WTC11 (cell line): ENCODE results near the gene GPRC5C. TPM values are rescaled to one million over a fixed set of nuclear protein-coding genes. Genes with fewer than 3 reads are reported as not detected.

ENCODE experiments used
- ATAC-seq: fragments of 200-7000 bp; cut with Tn5 transposase; 2 replicates; pipeline ENCODE4 v1.10.0; 2021; ENCODE audit warnings: mild to moderate bottlenecking, moderate library complexity
- CTCF ChIA-PET: fragments of 300-600 bp; sonication (Branson Sonifier 250); formaldehyde crosslinking; loops from one replicate; lab custom pipeline; 2021; ENCODE audit warnings: antibody characterized with exemption; lab: Charles Lee
- POLR2A ChIA-PET: fragments of 350-600 bp; sonication (Branson Sonifier 250); formaldehyde crosslinking; loops from one replicate; lab custom pipeline; 2021; ENCODE audit warnings: antibody characterized with exemption; lab: Charles Lee
- DNase-seq: peaks from one replicate; pipeline ENCODE4 v3.0.0; 2021; ENCODE audit warnings: low spot score
- H3K27ac Mint-ChIP-seq: 2 replicates; pipeline ENCODE4 v1.8.0; 2021; ENCODE audit warnings: mixed read lengths
- H3K27me3 Mint-ChIP-seq: 2 replicates; pipeline ENCODE4 v1.8.0; 2021; ENCODE audit warnings: low read depth, mild to moderate bottlenecking, moderate library complexity, mixed read lengths
- H3K36me3 Mint-ChIP-seq: 2 replicates; pipeline ENCODE4 v1.8.0; 2021; ENCODE audit warnings: mixed read lengths
- H3K4me1 Mint-ChIP-seq: 2 replicates; pipeline ENCODE4 v1.8.0; 2022; ENCODE audit warnings: mixed read lengths
- H3K4me3 Mint-ChIP-seq: 2 replicates; pipeline ENCODE4 v1.8.0; 2021; ENCODE audit warnings: mild to moderate bottlenecking, moderate library complexity, mixed read lengths
- H3K9me3 Mint-ChIP-seq: 2 replicates; pipeline ENCODE4 v1.8.0; 2021; ENCODE audit warnings: mixed read lengths
- ATF2 ChIP-seq: sonication (generic); formaldehyde crosslinking; IDR thresholded peaks from 2 replicates; pipeline ENCODE4 v1.8.1; 2022; ENCODE audit warnings: low read depth, missing genetic modification reagents, borderline replicate concordance
- CBFB ChIP-seq: sonication (generic); formaldehyde crosslinking; IDR thresholded peaks from 2 replicates; pipeline ENCODE4 v1.8.1; 2022; ENCODE audit warnings: mild to moderate bottlenecking, low read depth, missing genetic modification reagents
- CDX4 ChIP-seq: fragments of 250-450 bp; sonication (Bioruptor Pico); IDR thresholded peaks from 2 replicates; pipeline ENCODE4 v1.9.0; 2021; ENCODE audit warnings: moderate library complexity, mild to moderate bottlenecking, inconsistent platforms, borderline replicate concordance
- ESRRA ChIP-seq: sonication (generic); formaldehyde crosslinking; IDR thresholded peaks from 2 replicates; pipeline ENCODE4 v1.8.1; 2022; ENCODE audit warnings: mild to moderate bottlenecking, missing genetic modification reagents, borderline replicate concordance
- GTF2I ChIP-seq: fragments of 250-450 bp; sonication (Bioruptor Pico); conservative IDR thresholded peaks from 2 replicates; pipeline ENCODE4 v1.4.0; 2021; ENCODE audit warnings: mild to moderate bottlenecking
- MAX ChIP-seq: sonication (generic); formaldehyde crosslinking; IDR thresholded peaks from 2 replicates; pipeline ENCODE4 v1.8.0; 2022; ENCODE audit warnings: mild to moderate bottlenecking, missing genetic modification reagents
- MYBL2 ChIP-seq: sonication (generic); formaldehyde crosslinking; IDR thresholded peaks from 2 replicates; pipeline ENCODE4 v1.8.1; 2023; ENCODE audit warnings: mild to moderate bottlenecking, moderate library complexity, missing genetic modification reagents
- NR1H2 ChIP-seq: sonication (generic); formaldehyde crosslinking; IDR thresholded peaks from 2 replicates; pipeline ENCODE4 v1.9.0; 2021; ENCODE audit warnings: mild to moderate bottlenecking, moderate library complexity, missing genetic modification reagents
- OVOL2 ChIP-seq: fragments of 250-450 bp; sonication (Bioruptor Pico); IDR thresholded peaks from 2 replicates; pipeline ENCODE4 v1.9.0; 2021; ENCODE audit warnings: mild to moderate bottlenecking, borderline replicate concordance
- PRDM15 ChIP-seq: sonication (generic); formaldehyde crosslinking; IDR thresholded peaks from 2 replicates; pipeline ENCODE4 v1.8.0; 2022; ENCODE audit warnings: missing genetic modification reagents
- SMAD4 ChIP-seq: sonication (generic); formaldehyde crosslinking; IDR thresholded peaks from 2 replicates; pipeline ENCODE4 v1.8.0; 2022; ENCODE audit warnings: mild to moderate bottlenecking, missing genetic modification reagents
- ZBTB21 ChIP-seq: sonication (generic); formaldehyde crosslinking; IDR thresholded peaks from 2 replicates; pipeline ENCODE4 v1.8.1; 2023; ENCODE audit warnings: mild to moderate bottlenecking, missing genetic modification reagents, borderline replicate concordance
- ZBTB43 ChIP-seq: sonication (generic); formaldehyde crosslinking; IDR thresholded peaks from 2 replicates; pipeline ENCODE4 v1.8.1; 2023; ENCODE audit warnings: mild to moderate bottlenecking, missing genetic modification reagents
- ZMAT4 ChIP-seq: fragments of 250-450 bp; sonication (Bioruptor Pico); IDR thresholded peaks from 2 replicates; pipeline ENCODE4 v1.9.0; 2021; ENCODE audit warnings: mild to moderate bottlenecking
- ZNF232 ChIP-seq: sonication (generic); formaldehyde crosslinking; IDR thresholded peaks from 2 replicates; pipeline ENCODE4 v1.8.0; 2022; ENCODE audit warnings: mild to moderate bottlenecking, missing genetic modification reagents
- ZNF423 ChIP-seq: fragments of 250-450 bp; sonication (Bioruptor Pico); IDR thresholded peaks from 2 replicates; pipeline ENCODE4 v2.1.2; 2022; ENCODE audit warnings: mild to moderate bottlenecking, moderate library complexity
- ZNF425 ChIP-seq: fragments of 250-450 bp; sonication (Bioruptor Pico); conservative IDR thresholded peaks from 2 replicates; pipeline ENCODE4 v1.9.0; 2021; ENCODE audit warnings: mild to moderate bottlenecking
- total RNA-seq: library from RNA; stranded (reverse); gene quantifications from 3 replicates; pipeline ENCODE4 v1.2.3, GENCODE V29; 2021
- TF ChIP-seq, protein P1 (sequence below): sonication (generic); formaldehyde crosslinking; IDR thresholded peaks from 2 replicates; pipeline ENCODE4 v1.8.0; 2022; ENCODE audit warnings: mild to moderate bottlenecking, missing genetic modification reagents
- TF ChIP-seq, protein P2 (sequence below): sonication (generic); formaldehyde crosslinking; IDR thresholded peaks from 2 replicates; pipeline ENCODE4 v1.8.1; 2023; ENCODE audit warnings: mild to moderate bottlenecking, missing genetic modification reagents, moderate library complexity
- TF ChIP-seq, protein P3 (sequence below): sonication (generic); formaldehyde crosslinking; IDR thresholded peaks from 2 replicates; pipeline ENCODE4 v1.8.0; 2023; ENCODE audit warnings: missing genetic modification reagents

GPRC5C gene
- total RNA-seq, 1 experiment from 2014 or later, result 19.6 TPM

DNA sequence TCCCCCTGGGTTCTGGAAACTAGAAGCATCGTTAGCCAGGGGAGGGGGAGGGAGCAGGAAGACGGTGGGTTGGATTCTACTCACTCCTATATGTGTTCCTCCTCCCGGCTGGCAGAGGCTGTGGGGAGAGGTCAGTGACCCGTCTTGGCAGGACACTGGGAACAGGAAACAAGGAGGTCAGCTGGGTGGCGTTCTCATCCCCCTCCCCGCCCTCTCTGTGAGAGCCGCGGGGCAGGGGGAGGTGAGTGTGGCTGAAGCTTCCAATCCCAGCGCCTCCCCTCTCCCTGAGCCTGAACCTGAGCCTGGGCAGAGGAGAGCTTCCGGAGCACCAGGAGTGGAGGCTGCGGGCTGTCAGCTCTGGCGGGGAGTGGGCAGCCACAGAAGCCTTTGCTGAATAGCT, 12.5 kb downstream of the GPRC5C start:
- ChIA-PET POLR2A (interaction anchor here (1.0 to 2.4 kb wide), 2 partner anchors 9 to 12 kb away, joined by 3 to 11 read pairs; no protein-coding TSS in a partner anchor), CTCF (interaction anchor here (1.0 to 5.8 kb wide), 8 partner anchors 10 to 143 kb away, joined by 3 to 36 read pairs (median 4); partner anchors contain the start of gene GPR142)
- Mint-ChIP-seq H3K4me1 (peaks cover 25% of the 10 kb centered on the region), H3K9me3 (no peaks in the 10 kb centered on the region), H3K27ac (no peak overlapping the region), H3K4me3 (no peak overlapping the region), H3K27me3 (no peaks in the 10 kb centered on the region), H3K36me3 (peaks cover 7% of the 10 kb centered on the region; the same call in 1 of the 2 replicates)
- no peak for DNase-seq
- TF ChIP-seq CDX4 (no peak), ESRRA (CRISPR knock-in tag) (no peak), SMAD4 (CRISPR knock-in tag) (no peak), ZBTB43 (CRISPR knock-in tag) (no peak), CBFB (no peak), OVOL2 (CRISPR knock-in tag) (no peak), ZBTB21 (CRISPR knock-in tag) (no peak), ZNF425 (CRISPR knock-in tag) (no peak), MYBL2 (CRISPR knock-in tag) (no peak), ZMAT4 (no peak), PRDM15 (no peak), GTF2I (no peak), ZNF232 (CRISPR knock-in tag) (no peak), ATF2 (CRISPR knock-in tag) (no peak), MAX (CRISPR knock-in tag) (no peak), ZNF423 (CRISPR knock-in tag) (no peak), NR1H2 (CRISPR knock-in tag) (no peak)
- TF ChIP-seq, protein P1, sequence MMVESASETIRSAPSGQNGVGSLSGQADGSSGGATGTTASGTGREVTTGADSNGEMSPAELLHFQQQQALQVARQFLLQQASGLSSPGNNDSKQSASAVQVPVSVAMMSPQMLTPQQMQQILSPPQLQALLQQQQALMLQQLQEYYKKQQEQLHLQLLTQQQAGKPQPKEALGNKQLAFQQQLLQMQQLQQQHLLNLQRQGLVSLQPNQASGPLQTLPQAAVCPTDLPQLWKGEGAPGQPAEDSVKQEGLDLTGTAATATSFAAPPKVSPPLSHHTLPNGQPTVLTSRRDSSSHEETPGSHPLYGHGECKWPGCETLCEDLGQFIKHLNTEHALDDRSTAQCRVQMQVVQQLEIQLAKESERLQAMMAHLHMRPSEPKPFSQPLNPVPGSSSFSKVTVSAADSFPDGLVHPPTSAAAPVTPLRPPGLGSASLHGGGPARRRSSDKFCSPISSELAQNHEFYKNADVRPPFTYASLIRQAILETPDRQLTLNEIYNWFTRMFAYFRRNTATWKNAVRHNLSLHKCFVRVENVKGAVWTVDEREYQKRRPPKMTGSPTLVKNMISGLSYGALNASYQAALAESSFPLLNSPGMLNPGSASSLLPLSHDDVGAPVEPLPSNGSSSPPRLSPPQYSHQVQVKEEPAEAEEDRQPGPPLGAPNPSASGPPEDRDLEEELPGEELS, result no peak
- TF ChIP-seq, protein P2, sequence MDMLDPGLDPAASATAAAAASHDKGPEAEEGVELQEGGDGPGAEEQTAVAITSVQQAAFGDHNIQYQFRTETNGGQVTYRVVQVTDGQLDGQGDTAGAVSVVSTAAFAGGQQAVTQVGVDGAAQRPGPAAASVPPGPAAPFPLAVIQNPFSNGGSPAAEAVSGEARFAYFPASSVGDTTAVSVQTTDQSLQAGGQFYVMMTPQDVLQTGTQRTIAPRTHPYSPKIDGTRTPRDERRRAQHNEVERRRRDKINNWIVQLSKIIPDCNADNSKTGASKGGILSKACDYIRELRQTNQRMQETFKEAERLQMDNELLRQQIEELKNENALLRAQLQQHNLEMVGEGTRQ (CRISPR knock-in tag), result no peak
- TF ChIP-seq, protein P3, sequence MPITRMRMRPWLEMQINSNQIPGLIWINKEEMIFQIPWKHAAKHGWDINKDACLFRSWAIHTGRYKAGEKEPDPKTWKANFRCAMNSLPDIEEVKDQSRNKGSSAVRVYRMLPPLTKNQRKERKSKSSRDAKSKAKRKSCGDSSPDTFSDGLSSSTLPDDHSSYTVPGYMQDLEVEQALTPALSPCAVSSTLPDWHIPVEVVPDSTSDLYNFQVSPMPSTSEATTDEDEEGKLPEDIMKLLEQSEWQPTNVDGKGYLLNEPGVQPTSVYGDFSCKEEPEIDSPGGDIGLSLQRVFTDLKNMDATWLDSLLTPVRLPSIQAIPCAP (CRISPR knock-in tag), result no peak
- peak; percentile 6; the same call in 1 of the 2 replicates for ATAC-seq
